Measurements from ENCODE around the gene TLE3.

TLE3 gene

GRCh38 chr15:70031261-70031660 lies 66.5 kb downstream of the TLE3 start:
- DNase-seq (ENCODE audit: low read depth in 2 of 2), result no peak

GRCh38 chr15:70030851-70031250 lies 66.9 kb downstream of the TLE3 start:
- no peak for DNase-seq (ENCODE audit: low read depth in 2 of 2)

- no peak for DNase-seq (ENCODE audit: low read depth in 2 of 2)
These were observed 68.4 kb downstream of the TLE3 start for GRCh38 chr15:70029297-70029701.

- DNase-seq (ENCODE audit: low read depth in 2 of 2), result no peak
These were observed 70.2 kb downstream of the TLE3 start for GRCh38 chr15:70027518-70027917.

GRCh38 chr15:70026991-70027390 lies 70.7 kb downstream of the TLE3 start:
- DNase-seq (ENCODE audit: low read depth in 2 of 2), result no peak

- no peak for DNase-seq (ENCODE audit: low read depth in 2 of 2)
These were observed 72.1 kb downstream of the TLE3 start for GRCh38 chr15:70025413-70026296.

GRCh38 chr15:70024521-70024920 lies 73.2 kb downstream of the TLE3 start:
- DNase-seq (ENCODE audit: low read depth in 2 of 2), result no peak

GRCh38 chr15:70023769-70024491 lies 73.8 kb downstream of the TLE3 start:
- no peak for DNase-seq (ENCODE audit: low read depth in 2 of 2)

- peak; percentile 2 to 26 for DNase-seq (ENCODE audit: low read depth in 2 of 2)
These were observed 74.5 kb downstream of the TLE3 start for GRCh38 chr15:70023064-70023768.

GRCh38 chr15:70020229-70020628 lies 77.5 kb downstream of the TLE3 start:
- no peak for DNase-seq (ENCODE audit: low read depth in 2 of 2)

- DNase-seq (ENCODE audit: low read depth in 2 of 2), result no peak
These were observed 78.8 kb downstream of the TLE3 start for GRCh38 chr15:70018646-70019600.

GRCh38 chr15:70017801-70018200 lies 79.9 kb downstream of the TLE3 start:
- DNase-seq (ENCODE audit: low read depth in 2 of 2), result no peak

- DNase-seq (ENCODE audit: low read depth in 2 of 2), result no peak
These were observed 80.7 kb downstream of the TLE3 start for GRCh38 chr15:70017025-70017424.

- DNase-seq (ENCODE audit: low read depth in 2 of 2), result no peak
These were observed 81.2 kb downstream of the TLE3 start for GRCh38 chr15:70016511-70016994.

GRCh38 chr15:70014860-70015490 lies 82.7 kb downstream of the TLE3 start:
- no peak for DNase-seq (ENCODE audit: low read depth in 2 of 2)

- DNase-seq (ENCODE audit: low read depth in 2 of 2), result no peak
These were observed 83.4 kb downstream of the TLE3 start for GRCh38 chr15:70014331-70014730.

- DNase-seq (ENCODE audit: low read depth in 2 of 2), result no peak
These were observed 83.9 kb downstream of the TLE3 start for GRCh38 chr15:70013656-70014313.

GRCh38 chr15:70012895-70013294 lies 84.8 kb downstream of the TLE3 start:
- DNase-seq (ENCODE audit: low read depth in 2 of 2), result no peak

GRCh38 chr15:70008697-70009290 lies 88.9 kb downstream of the TLE3 start:
- DNase-seq (ENCODE audit: low read depth in 2 of 2), result no peak
